PC-9 (cell line): ENCODE data around the gene B3GAT1. TPM values are rescaled to one million over a fixed set of nuclear protein-coding genes. Genes with fewer than 3 reads are reported as not detected.

Source experiments
- total RNA-seq: library from RNA; stranded (reverse); gene quantifications from 2 replicates; pipeline ENCODE4 v1.2.3, GENCODE V29; 2021

The B3GAT1 gene
- total RNA-seq, 1 experiment from 2014 or later, result not detected

Other genes with a start within 250 kb of the B3GAT1 start
- gene NCAPD3, start 188.3 kb downstream of the B3GAT1 start, total RNA-seq, result 40.6 and 49.6 TPM in 2 replicates
- 28.6 and 28.8 TPM in 2 replicates for gene VPS26B, start 187.6 kb downstream of the B3GAT1 start, total RNA-seq
- gene THYN1, start 158.9 kb downstream of the B3GAT1 start, total RNA-seq, result 29.8 and 41.2 TPM in 2 replicates
- 16.1 and 17.2 TPM in 2 replicates for gene ACAD8, start 158.7 kb downstream of the B3GAT1 start, total RNA-seq
- gene GLB1L3, start 135.9 kb downstream of the B3GAT1 start, total RNA-seq, result not detected in 2 replicates
- 28.8 and 32.2 TPM in 2 replicates for gene GLB1L2, start 80.3 kb downstream of the B3GAT1 start, total RNA-seq